HG03060 (cell line): Measurements from ENCODE around the gene KRTAP17-1.

ENCODE experiments used
- ATAC-seq: cut with Tn5 transposase; IDR thresholded peaks from one replicate; pipeline ENCODE4 v1.9.1; 2021; ENCODE audit warnings: low read depth, moderate number of reproducible peaks; ENCODE audit not compliant: unreplicated experiment

Gene KRTAP17-1

GRCh38 chr17:41333836-41334235 lies 18.3 kb upstream of the KRTAP17-1 start:
- no peak for ATAC-seq

DNA sequence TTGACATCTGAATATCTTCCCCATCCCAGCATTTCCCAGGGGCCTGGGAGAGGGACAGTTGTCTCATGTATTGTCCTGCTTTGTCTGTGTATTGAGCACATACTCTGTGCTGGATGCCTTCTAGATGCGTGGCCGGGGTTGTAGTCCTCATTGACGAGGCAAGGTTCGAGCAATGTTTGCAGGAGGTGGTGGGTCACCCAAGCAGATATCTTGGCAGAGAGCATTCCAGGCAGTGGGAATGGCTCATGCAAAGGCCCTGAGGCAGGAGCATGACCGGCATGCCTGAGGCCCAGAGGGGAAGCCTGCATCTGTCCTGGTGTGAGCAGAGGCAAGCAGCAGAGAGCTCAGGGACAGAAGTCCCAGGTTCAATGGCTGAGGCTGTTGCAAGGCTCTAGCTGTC lies 17.6 kb upstream of the KRTAP17-1 start:
- ATAC-seq: no peak

DNA sequence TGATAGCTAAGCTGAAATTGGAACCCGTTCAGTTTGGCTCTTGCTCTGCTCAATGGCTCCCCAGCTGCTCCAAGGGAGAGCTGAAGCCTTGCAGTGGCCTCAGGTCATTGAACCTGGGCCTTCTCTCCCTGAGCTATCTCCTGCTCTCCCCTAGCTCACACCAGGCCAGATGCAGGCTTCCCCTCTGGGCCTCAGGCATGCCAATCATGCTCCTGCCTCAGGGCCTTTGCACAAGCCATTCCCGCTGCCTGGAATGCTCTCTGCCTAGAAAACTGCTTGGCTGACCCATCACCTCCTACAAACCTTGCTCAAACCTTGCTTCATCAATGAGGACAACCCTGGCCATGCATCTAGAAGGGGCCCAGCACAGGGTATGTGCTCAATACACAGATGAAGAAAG lies 16.7 kb upstream of the KRTAP17-1 start:
- ATAC-seq: no peak

- no peak for ATAC-seq
Measured at GRCh38 chr17:41331606-41332005, 16.1 kb upstream of the KRTAP17-1 start.

GRCh38 chr17:41329279-41329948 lies 13.9 kb upstream of the KRTAP17-1 start:
- no peak for ATAC-seq

- no peak for ATAC-seq
Measured at GRCh38 chr17:41328207-41328606, 12.7 kb upstream of the KRTAP17-1 start.

DNA sequence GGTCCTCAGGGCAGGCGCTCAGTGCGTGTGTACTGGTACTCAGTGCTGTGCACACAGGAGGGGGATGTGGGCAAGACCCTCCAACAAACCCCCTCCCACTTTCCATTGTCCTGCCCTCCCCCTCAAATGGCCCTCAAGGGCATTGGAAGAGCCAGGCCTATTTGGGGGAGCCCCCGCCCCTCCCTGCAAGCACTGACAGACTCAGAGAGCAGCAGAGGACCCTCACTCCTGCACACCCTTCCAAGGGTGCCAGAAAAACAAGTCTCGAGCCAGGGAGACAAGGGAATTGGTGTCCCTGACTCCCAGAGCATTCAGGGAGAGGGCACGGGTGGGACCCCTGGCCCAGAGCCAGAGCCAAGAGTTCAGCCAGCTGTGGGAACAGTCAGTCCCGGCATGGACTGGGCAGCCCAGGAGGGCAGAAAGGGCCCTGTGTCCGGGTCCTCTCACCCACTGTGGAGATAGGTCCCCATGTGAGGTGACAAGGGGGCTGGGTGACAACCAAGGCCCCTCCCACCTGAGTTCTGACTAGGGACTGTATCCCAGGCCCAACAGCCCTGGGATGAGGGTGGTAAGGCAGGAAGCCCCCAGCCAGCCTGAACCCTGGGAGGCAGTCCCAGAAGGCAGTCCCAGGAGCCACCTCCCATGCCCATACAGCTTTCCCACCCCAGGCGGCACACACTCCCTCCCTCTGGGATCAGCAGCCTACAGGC lies 12.1 kb upstream of the KRTAP17-1 start:
- ATAC-seq: no peak

DNA sequence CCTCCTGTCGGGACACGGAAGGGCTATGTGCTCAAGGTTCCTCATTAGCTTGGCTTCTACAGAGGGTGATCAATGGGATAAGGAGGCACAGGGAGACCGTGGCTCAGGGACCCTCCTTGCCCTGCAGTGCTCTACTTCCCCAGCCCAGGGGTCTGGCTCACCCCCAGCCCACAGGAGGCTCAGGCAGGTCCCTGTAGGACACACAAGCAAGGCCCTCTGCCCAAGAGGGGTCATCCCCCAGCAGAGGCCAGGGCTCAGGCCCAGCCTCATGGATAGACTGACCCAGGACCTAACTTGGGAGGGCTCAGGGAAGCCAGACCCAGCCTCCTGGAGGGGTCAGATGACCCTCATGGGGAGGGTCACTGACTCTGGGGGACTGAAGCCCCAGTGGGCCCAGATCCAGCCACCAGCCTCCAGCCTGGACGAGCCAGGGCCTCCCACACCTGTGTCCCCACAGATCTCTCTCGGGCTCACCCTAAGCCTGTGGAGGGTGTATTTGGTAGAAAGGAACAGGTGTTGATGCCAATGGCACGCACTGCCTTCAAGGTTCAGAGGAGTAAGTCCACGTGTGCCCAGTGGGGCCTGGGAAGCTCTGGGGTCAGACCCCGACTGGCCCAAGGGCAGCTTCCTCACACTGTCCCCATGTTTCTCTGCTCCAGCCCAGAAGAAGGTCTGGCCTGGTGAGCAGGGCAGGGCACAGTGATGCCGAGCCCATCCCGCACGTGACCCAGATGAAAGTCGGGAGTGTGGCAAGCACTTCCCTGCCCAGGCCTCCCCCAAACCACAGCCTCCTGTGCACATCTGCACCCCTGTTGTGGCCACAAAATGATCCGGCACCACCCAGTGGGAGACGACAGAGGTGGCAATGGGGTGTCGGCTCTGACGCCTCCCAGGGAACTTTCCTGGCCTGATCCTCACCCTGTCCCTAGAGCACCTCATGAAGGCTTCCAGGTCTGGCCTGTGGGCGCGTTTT lies 10.9 kb upstream of the KRTAP17-1 start:
- ATAC-seq: no peak

DNA sequence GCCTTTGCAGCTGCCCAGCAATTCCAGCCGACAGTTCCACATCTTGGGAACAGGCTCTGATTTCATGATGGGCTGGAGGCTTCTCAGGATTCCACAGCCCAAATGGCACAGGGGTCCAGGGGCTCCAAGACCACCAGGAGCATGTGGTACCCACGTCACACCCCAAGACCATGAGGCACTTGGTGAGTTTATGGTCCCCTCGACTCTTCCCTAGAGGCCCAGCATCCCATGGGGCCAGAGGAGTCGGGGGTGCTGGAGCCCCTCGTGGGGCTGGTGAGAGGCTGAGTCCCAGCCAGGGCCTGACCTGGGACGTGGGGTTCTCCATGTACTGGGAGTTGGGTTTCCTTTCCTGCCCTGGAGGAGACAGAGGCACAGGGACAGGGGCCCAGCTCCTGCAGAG lies 10.1 kb upstream of the KRTAP17-1 start:
- ATAC-seq: no peak

DNA sequence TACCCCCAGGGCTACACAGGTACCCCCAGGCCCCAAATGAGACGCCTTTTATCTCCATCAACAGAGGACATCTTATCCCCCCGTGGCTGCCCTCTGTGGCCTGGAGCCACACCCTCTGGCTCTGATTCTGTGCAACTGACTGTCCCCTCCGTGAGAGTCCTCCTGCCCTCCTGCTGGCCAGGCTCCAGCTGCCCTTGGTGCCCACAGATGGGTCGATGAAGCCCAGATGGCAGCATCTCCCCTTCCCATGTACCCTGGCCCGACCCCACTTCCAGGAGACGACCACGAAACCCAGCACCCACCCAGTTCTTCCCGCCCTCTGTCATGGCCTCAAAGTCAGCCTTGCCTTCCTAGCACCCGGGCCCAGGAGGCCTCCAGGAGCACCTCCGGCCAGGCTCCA lies 9.6 kb upstream of the KRTAP17-1 start:
- no peak for ATAC-seq

- no peak for ATAC-seq
Measured at GRCh38 chr17:41324180-41325075, 8.9 kb upstream of the KRTAP17-1 start.

DNA sequence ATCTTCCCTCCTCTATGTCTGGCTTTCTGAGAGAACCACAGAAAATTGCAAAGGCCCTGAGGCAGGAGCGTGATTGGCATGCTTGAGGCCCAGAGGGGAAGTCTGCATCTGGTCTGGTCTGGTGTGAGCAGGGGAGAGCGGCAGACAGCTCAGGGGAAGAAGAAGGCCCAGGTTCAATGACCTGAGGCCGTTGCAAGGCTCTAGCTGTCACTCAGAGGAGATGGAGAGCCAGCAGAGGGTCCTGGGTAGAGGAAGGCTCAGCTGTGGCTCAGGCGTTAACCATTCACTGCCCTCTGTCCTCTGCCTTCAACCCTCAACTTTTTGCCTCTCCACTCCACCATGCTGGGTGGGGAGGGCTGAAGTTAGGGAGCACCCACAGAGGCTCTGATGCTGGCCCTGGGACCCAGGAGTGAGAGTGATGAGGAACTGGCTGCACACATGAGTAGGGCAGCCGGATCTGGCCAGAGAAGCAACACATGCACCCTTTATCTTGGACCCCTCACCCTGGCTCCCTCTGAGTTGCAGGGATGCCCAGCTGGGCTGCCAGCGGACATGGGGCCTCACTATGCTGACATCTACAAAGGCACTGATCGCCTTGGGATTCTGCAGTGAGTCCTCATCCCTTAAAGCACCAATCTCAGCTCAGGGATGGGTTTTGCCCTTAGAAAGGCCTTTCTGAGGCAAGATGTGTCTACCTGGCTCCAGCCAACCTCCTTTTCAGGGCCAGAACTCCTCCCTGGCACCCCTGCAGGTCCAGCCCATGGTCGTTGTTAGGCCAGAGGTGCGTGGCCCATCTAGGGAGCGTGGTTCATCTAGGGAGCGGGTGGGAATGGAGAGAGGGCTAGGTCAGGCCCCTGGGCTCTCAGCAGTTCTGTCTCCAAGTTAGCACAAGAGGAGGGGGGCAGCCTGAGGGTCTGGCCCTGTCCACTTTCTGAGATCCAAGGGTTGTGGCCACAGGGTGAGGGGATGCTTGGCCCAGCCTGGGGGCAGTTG lies 7.7 kb upstream of the KRTAP17-1 start:
- ATAC-seq: no peak

GRCh38 chr17:41322094-41322902 lies 6.8 kb upstream of the KRTAP17-1 start:
- no peak for ATAC-seq

DNA sequence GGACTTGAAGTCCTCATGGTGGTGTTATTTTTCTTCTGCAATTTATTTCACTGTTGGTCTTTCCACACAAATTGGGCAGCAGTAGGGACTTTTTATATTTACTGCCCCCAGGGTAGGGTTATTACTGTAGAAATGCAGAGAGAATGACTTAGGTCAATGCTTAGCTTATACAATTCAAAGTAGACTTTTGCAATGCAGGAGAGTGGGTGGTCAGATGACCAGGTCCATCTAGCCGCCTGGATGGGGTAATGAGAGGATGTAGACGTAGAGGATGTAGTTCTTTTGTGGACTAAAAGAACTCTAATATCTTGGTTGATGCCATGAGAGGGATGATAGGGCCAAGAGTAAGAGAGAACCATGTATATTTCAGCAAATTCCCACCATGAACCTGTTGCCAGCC lies 2.7 kb upstream of the KRTAP17-1 start:
- no peak for ATAC-seq

- no peak for ATAC-seq
Measured at GRCh38 chr17:41315814-41316445, 420 bp upstream of the KRTAP17-1 start.

- ATAC-seq: no peak
Measured at GRCh38 chr17:41311111-41311510, 4.4 kb downstream of the KRTAP17-1 start.

GRCh38 chr17:41308918-41309359 lies 6.6 kb downstream of the KRTAP17-1 start, which contains the start of gene KRTAP16-1:
KRTAP16-1 (minus strand) TSS chr17:41309309; CDS start chr17:41309253, 56 bp downstream.
- ATAC-seq: no peak
